ENCODE measurements around the gene MPPED2. TPM values are rescaled to one million over a fixed set of nuclear protein-coding genes. Genes with fewer than 3 reads are reported as not detected.
A peak's percentile ranks its signal among the peaks of the same experiment; 100 is the strongest.
"Not testable (repeated sequence)": the region's sequence is repeated elsewhere in the genome, so short reads cannot be mapped to it uniquely, and the experiment has no call there.

MPPED2 gene
- total RNA-seq, 4 donors from 2014 or later = 2.2 to 4.6 (median 3.3) TPM

- H3K4me3 ChIP-seq = no peak overlapping the region
- H3K27ac ChIP-seq (replicated peaks in 1 of 4) = no peak overlapping the region
- H3K4me1 ChIP-seq = peaks cover 0 to 15% (median 6%) of the 10 kb centered on the region in 4 donors
- H3K27me3 ChIP-seq = no peaks in the 10 kb centered on the region
- 88% methylated on average over 1 of the region's 1 CpG for WGBS
- DNase-seq (ENCODE audit: extremely low spot score) = no peak
- H3K9me3 ChIP-seq = no peaks in the 10 kb centered on the region
- no peak for TF ChIP-seq POLR2AphosphoS5 (IDR thresholded peaks at IDR 0.05)
- no peak for TF ChIP-seq EP300 (IDR thresholded peaks at IDR 0.05)
- no peak for TF ChIP-seq CTCF (IDR thresholded peaks at IDR 0.05)
- no peak for TF ChIP-seq POLR2A (IDR thresholded peaks at IDR 0.05; ENCODE audit: low read depth)
- H3K36me3 ChIP-seq = no peaks in the 10 kb centered on the region
- intact Hi-C loops (cut with DNase I) = no loop called here
Measured at GRCh38 chr11:30561691-30562415, 24.3 kb downstream of the MPPED2 start.

- no peak for TF ChIP-seq POLR2A (IDR thresholded peaks at IDR 0.05; ENCODE audit: low read depth)
- TF ChIP-seq EP300 (IDR thresholded peaks at IDR 0.05) = no peak
- TF ChIP-seq CTCF (IDR thresholded peaks at IDR 0.05) = no peak
- no peak for TF ChIP-seq POLR2AphosphoS5 (IDR thresholded peaks at IDR 0.05)
- peak overlapping the region in 1 of 4 donors; percentile 13 for H3K27ac ChIP-seq (replicated peaks in 1 of 4)
- DNase-seq (ENCODE audit: extremely low spot score) = no peak
- no peaks in the 10 kb centered on the region for H3K36me3 ChIP-seq
- H3K27me3 ChIP-seq = no peaks in the 10 kb centered on the region
- peak overlapping the region; percentile 0 to 28 (median 24) for H3K4me3 ChIP-seq
- H3K4me1 ChIP-seq = peaks cover 0 to 15% (median 6%) of the 10 kb centered on the region in 4 donors
- intact Hi-C loops (cut with DNase I) = no loop called here
- H3K9me3 ChIP-seq = no peaks in the 10 kb centered on the region
- WGBS = 54% methylated on average over 7 of the region's 7 CpGs
Measured at GRCh38 chr11:30560206-30561106, 25.7 kb downstream of the MPPED2 start.

GRCh38 chr11:30559004-30559403 is 27.1 kb downstream of the MPPED2 start:
- no peak for TF ChIP-seq POLR2AphosphoS5 (IDR thresholded peaks at IDR 0.05)
- TF ChIP-seq EP300 (IDR thresholded peaks at IDR 0.05) = no peak
- TF ChIP-seq POLR2A (IDR thresholded peaks at IDR 0.05; ENCODE audit: low read depth) = no peak
- no peak for TF ChIP-seq CTCF (IDR thresholded peaks at IDR 0.05)
- 85% methylated on average over 1 of the region's 1 CpG for WGBS
- Histone ChIP-seq H3K27ac (replicated peaks in 1 of 4) (no peak overlapping the region), H3K4me1 (peaks cover 0 to 15% (median 6%) of the 10 kb centered on the region in 4 donors), H3K36me3 (no peaks in the 10 kb centered on the region), H3K9me3 (no peaks in the 10 kb centered on the region), H3K4me3 (no peak overlapping the region), H3K27me3 (no peaks in the 10 kb centered on the region)
- no peak for DNase-seq (ENCODE audit: extremely low spot score)
- intact Hi-C loops (cut with DNase I) = no loop called here

- DNase-seq (ENCODE audit: extremely low spot score); intact Hi-C loops (cut with DNase I); H3K27me3 ChIP-seq; H3K9me3 ChIP-seq; H3K4me3 ChIP-seq; H3K4me1 ChIP-seq; H3K27ac ChIP-seq (replicated peaks in 1 of 4); H3K36me3 ChIP-seq: not testable (repeated sequence)
- 87% methylated on average over 6 of the region's 6 CpGs for WGBS
Measured at GRCh38 chr11:30554587-30554986, 31.6 kb downstream of the MPPED2 start.

GRCh38 chr11:30553521-30554110 is 32.5 kb downstream of the MPPED2 start:
- TF ChIP-seq POLR2AphosphoS5 (IDR thresholded peaks at IDR 0.05) = no peak
- no peak for TF ChIP-seq POLR2A (IDR thresholded peaks at IDR 0.05; ENCODE audit: low read depth)
- no peaks in the 10 kb centered on the region for H3K9me3 ChIP-seq
- no peaks in the 10 kb centered on the region for H3K27me3 ChIP-seq
- intact Hi-C loops (cut with DNase I) = no loop called here
- H3K4me3 ChIP-seq = no peak overlapping the region
- WGBS = 68% methylated on average over 3 of the region's 3 CpGs
- no peak overlapping the region for H3K27ac ChIP-seq (replicated peaks in 1 of 4)
- no peak for DNase-seq (ENCODE audit: extremely low spot score)
- H3K4me1 ChIP-seq = no peaks in the 10 kb centered on the region
- H3K36me3 ChIP-seq = no peaks in the 10 kb centered on the region

Measured in esophagus muscularis mucosa (tissue), 4 donors.